ENCODE measurements around the gene HINT1. TPM values are rescaled to one million over a fixed set of nuclear protein-coding genes. Genes with fewer than 3 reads are reported as not detected.

Gene HINT1
- total RNA-seq, 4 donors from 2014 or later = 177 to 325 (median 232) TPM

GRCh38 chr5:131160134-131160533 is 4.9 kb downstream of the HINT1 start:
- DNase-seq (no peak), ATAC-seq (no peak)
- no peak overlapping the region for H3K27ac ChIP-seq
- H3K4me1 ChIP-seq = peaks cover 10% of the 10 kb centered on the region in 2 donors
- no peak overlapping the region for H3K4me3 ChIP-seq
- in situ Hi-C loops (cut with MboI; ENCODE audit: low sequenced_read_pairs in 4 of 4) (loop anchor here (10.0 to 25.0 kb wide), 5 partner anchors 95 to 602 kb away; partner anchors contain the start of gene RAPGEF6 (in 1 of the 4)), intact Hi-C loops (cut with DNase I; ENCODE audit: low total_unique reads) (no loop called here)
- no peak for TF ChIP-seq CTCF (IDR thresholded peaks at IDR 0.05 in 4 of 5, conservative IDR thresholded peaks at IDR 0.05 in 1 of 5)
- TF ChIP-seq POLR2A (IDR thresholded peaks at IDR 0.05) = no peak
- peaks cover 0 to 56% of the 10 kb centered on the region in 2 donors for H3K36me3 ChIP-seq
- H3K9me3 ChIP-seq = no peaks in the 10 kb centered on the region
- no peaks in the 10 kb centered on the region for H3K27me3 ChIP-seq

- DNase-seq (no peak), ATAC-seq (no peak)
- intact Hi-C loops (cut with DNase I; ENCODE audit: low total_unique reads) = no loop called here
- TF ChIP-seq POLR2A (IDR thresholded peaks at IDR 0.05) (no peak), CTCF (IDR thresholded peaks at IDR 0.05 in 4 of 5, conservative IDR thresholded peaks at IDR 0.05 in 1 of 5) (no peak)
- H3K4me3 ChIP-seq = no peak overlapping the region
- H3K4me1 ChIP-seq = no peaks in the 10 kb centered on the region
- no peaks in the 10 kb centered on the region for H3K9me3 ChIP-seq
- peaks cover 0 to 45% of the 10 kb centered on the region in 2 donors for H3K36me3 ChIP-seq
- in situ Hi-C loops (cut with MboI; ENCODE audit: low sequenced_read_pairs in 4 of 4) = loop anchor here in 2 of 4 donors (25.0 kb wide), 3 partner anchors 255 to 605 kb away; partner anchors contain the start of gene RAPGEF6 (in 1 of the 2)
- H3K27ac ChIP-seq = no peak overlapping the region
- no peaks in the 10 kb centered on the region for H3K27me3 ChIP-seq
Observed at GRCh38 chr5:131156957-131157356, 8.1 kb downstream of the HINT1 start.

- intact Hi-C loops (cut with DNase I; ENCODE audit: low total_unique reads) (no loop called here), in situ Hi-C loops (cut with MboI; ENCODE audit: low sequenced_read_pairs in 4 of 4) (loop anchor here in 2 of 4 donors (25.0 kb wide), 3 partner anchors 256 to 606 kb away; partner anchors contain the start of gene RAPGEF6 (in 1 of the 2))
- H3K36me3 ChIP-seq = peaks cover 0 to 39% of the 10 kb centered on the region in 2 donors
- no peaks in the 10 kb centered on the region for H3K27me3 ChIP-seq
- no peak overlapping the region for H3K27ac ChIP-seq
- no peaks in the 10 kb centered on the region for H3K4me1 ChIP-seq
- no peak for TF ChIP-seq CTCF (IDR thresholded peaks at IDR 0.05 in 4 of 5, conservative IDR thresholded peaks at IDR 0.05 in 1 of 5)
- no peak for TF ChIP-seq POLR2A (IDR thresholded peaks at IDR 0.05)
- ATAC-seq = no peak
- DNase-seq = no peak
- no peak overlapping the region for H3K4me3 ChIP-seq
- H3K9me3 ChIP-seq = no peaks in the 10 kb centered on the region
Observed at GRCh38 chr5:131156385-131156784, 8.7 kb downstream of the HINT1 start.

GRCh38 chr5:131151216-131151615 is 13.8 kb downstream of the HINT1 start:
- in situ Hi-C loops (cut with MboI; ENCODE audit: low sequenced_read_pairs in 4 of 4) (loop anchor here in 2 of 4 donors (25.0 kb wide), 3 partner anchors 261 to 611 kb away; partner anchors contain the start of gene RAPGEF6 (in 1 of the 2)), intact Hi-C loops (cut with DNase I; ENCODE audit: low total_unique reads) (no loop called here)
- Histone ChIP-seq H3K27ac (no peak overlapping the region), H3K9me3 (no peaks in the 10 kb centered on the region), H3K27me3 (no peaks in the 10 kb centered on the region), H3K36me3 (no peaks in the 10 kb centered on the region), H3K4me1 (no peaks in the 10 kb centered on the region), H3K4me3 (no peak overlapping the region)
- TF ChIP-seq POLR2A (IDR thresholded peaks at IDR 0.05) = no peak
- TF ChIP-seq CTCF (IDR thresholded peaks at IDR 0.05 in 4 of 5, conservative IDR thresholded peaks at IDR 0.05 in 1 of 5) = no peak
- no peak for ATAC-seq
- no peak for DNase-seq

- intact Hi-C loops (cut with DNase I; ENCODE audit: low total_unique reads) (no loop called here), in situ Hi-C loops (cut with MboI; ENCODE audit: low sequenced_read_pairs in 4 of 4) (loop anchor here in 2 of 4 donors (25.0 kb wide), 3 partner anchors 262 to 612 kb away; partner anchors contain the start of gene RAPGEF6 (in 1 of the 2))
- Histone ChIP-seq H3K27ac (no peak overlapping the region), H3K4me1 (no peaks in the 10 kb centered on the region), H3K27me3 (no peaks in the 10 kb centered on the region), H3K4me3 (no peak overlapping the region), H3K36me3 (no peaks in the 10 kb centered on the region), H3K9me3 (no peaks in the 10 kb centered on the region)
- TF ChIP-seq POLR2A (IDR thresholded peaks at IDR 0.05) (no peak), CTCF (IDR thresholded peaks at IDR 0.05 in 4 of 5, conservative IDR thresholded peaks at IDR 0.05 in 1 of 5) (no peak)
- DNase-seq (no peak), ATAC-seq (no peak)
Observed at GRCh38 chr5:131150408-131150807, 14.6 kb downstream of the HINT1 start.
